HEK293T (cell line): ENCODE measurements around the gene GPHN.
"Not testable (repeated sequence)": the region's sequence is repeated elsewhere in the genome, so short reads cannot be mapped to it uniquely, and the experiment has no call there.

ENCODE experiments used
- CTCF ChIA-PET: fragments of 350-600 bp; formaldehyde crosslinking; extraction: SDS; loops from one replicate; lab custom pipeline; 2021; ENCODE audit warnings: antibody characterized with exemption, inconsistent platforms; lab: Yijun Ruan, JAX
- POLR2A ChIA-PET: fragments of 350-600 bp; formaldehyde crosslinking; extraction: SDS; loops from one replicate; lab custom pipeline; 2020; ENCODE audit warnings: antibody characterized with exemption, inconsistent platforms; lab: Yijun Ruan, JAX
- DNase-seq: peaks from one replicate; pipeline ENCODE4 v3.0.0; 2012; ENCODE audit warnings: mixed read lengths; ENCODE audit errors: extremely low spot score
- ARNT ChIP-seq: fragments of 450-650 bp; IDR thresholded peaks from 2 replicates; pipeline ENCODE4 v1.6.1; 2017; ENCODE audit warnings: mild to moderate bottlenecking
- BHLHE40 ChIP-seq: fragments of 450-650 bp; IDR thresholded peaks from 2 replicates; pipeline ENCODE4 v1.6.1; 2016; ENCODE audit warnings: mild to moderate bottlenecking, moderate library complexity, borderline replicate concordance
- CTBP1 ChIP-seq: fragments of 450-650 bp; IDR thresholded peaks from 2 replicates; pipeline ENCODE4 v1.6.1; 2016; ENCODE audit warnings: borderline replicate concordance
- ELF4 ChIP-seq: fragments of 450-650 bp; IDR thresholded peaks from 2 replicates; pipeline ENCODE4 v1.6.1; 2017; ENCODE audit warnings: antibody characterized with exemption
- FOXA1 ChIP-seq: fragments of 450-650 bp; IDR thresholded peaks from 2 replicates; pipeline ENCODE4 v1.6.1; 2016; ENCODE audit warnings: mild to moderate bottlenecking
- FOXK2 ChIP-seq: fragments of 450-650 bp; IDR thresholded peaks from 2 replicates; pipeline ENCODE4 v1.6.1; 2016; ENCODE audit warnings: mild to moderate bottlenecking
- FOXM1 ChIP-seq: fragments of 450-650 bp; IDR thresholded peaks from 2 replicates; pipeline ENCODE4 v1.6.1; 2017; ENCODE audit warnings: mild to moderate bottlenecking, borderline replicate concordance
- HDGF ChIP-seq: fragments of 450-650 bp; IDR thresholded peaks from 2 replicates; pipeline ENCODE4 v1.6.1; 2017; ENCODE audit warnings: antibody characterized with exemption, borderline replicate concordance
- L3MBTL2 ChIP-seq: fragments of 450-650 bp; conservative IDR thresholded peaks from 2 replicates; pipeline ENCODE4 v1.6.1; 2016; ENCODE audit warnings: mild to moderate bottlenecking
- LEF1 ChIP-seq: fragments of 450-650 bp; IDR thresholded peaks from 2 replicates; pipeline ENCODE4 v1.6.1; 2017; ENCODE audit warnings: mild to moderate bottlenecking, borderline replicate concordance
- NFRKB ChIP-seq: fragments of 450-650 bp; IDR thresholded peaks from 2 replicates; pipeline ENCODE4 v1.6.1; 2016; ENCODE audit warnings: mild to moderate bottlenecking, moderate library complexity
- SP1 ChIP-seq: fragments of 450-650 bp; IDR thresholded peaks from 2 replicates; pipeline ENCODE4 v1.6.1; 2017
- SUZ12 ChIP-seq: fragments of 450-650 bp; IDR thresholded peaks from 2 replicates; pipeline ENCODE4 v1.6.1; 2016; ENCODE audit warnings: mild to moderate bottlenecking
- TARDBP ChIP-seq: fragments of 450-650 bp; IDR thresholded peaks from 2 replicates; pipeline ENCODE4 v1.6.1; 2016
- ZNF384 ChIP-seq: fragments of 450-650 bp; IDR thresholded peaks from 2 replicates; pipeline ENCODE4 v1.6.1; 2016
- TF ChIP-seq, protein P1 (sequence below): fragments of 450-650 bp; IDR thresholded peaks from 2 replicates; pipeline ENCODE4 v1.6.1; 2016

The GPHN gene

DNA sequence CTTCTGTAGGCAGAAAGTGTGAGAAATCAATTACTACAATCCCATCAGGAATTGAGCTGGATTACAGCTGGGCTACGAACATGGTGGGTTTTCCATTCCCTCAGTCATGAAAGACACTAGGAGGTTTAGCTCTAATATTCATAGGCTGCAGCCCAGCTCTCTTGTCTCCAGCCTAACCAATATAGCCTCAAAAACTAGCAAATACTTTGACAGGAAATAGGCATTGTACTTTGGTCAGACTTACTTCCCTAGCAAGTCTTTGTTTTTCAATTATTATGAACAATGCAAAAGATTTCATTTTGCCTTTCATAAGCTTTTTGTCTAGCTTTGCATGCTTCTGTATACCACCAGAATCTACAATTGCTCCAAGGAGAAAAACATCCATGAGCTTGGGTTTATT lies 296.2 kb downstream of the GPHN start:
- ChIA-PET POLR2A (no interaction called here), CTCF (no interaction called here)
- no peak for TF ChIP-seq L3MBTL2
- no peak for TF ChIP-seq ARNT
- TF ChIP-seq BHLHE40: no peak
- TF ChIP-seq FOXK2: no peak
- no peak for TF ChIP-seq ELF4
- TF ChIP-seq SP1: no peak
- TF ChIP-seq SUZ12: no peak
- no peak for TF ChIP-seq TARDBP
- TF ChIP-seq HDGF: no peak
- TF ChIP-seq FOXM1: no peak
- TF ChIP-seq FOXA1: no peak
- TF ChIP-seq, protein P1, sequence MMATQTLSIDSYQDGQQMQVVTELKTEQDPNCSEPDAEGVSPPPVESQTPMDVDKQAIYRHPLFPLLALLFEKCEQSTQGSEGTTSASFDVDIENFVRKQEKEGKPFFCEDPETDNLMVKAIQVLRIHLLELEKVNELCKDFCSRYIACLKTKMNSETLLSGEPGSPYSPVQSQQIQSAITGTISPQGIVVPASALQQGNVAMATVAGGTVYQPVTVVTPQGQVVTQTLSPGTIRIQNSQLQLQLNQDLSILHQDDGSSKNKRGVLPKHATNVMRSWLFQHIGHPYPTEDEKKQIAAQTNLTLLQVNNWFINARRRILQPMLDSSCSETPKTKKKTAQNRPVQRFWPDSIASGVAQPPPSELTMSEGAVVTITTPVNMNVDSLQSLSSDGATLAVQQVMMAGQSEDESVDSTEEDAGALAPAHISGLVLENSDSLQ: no peak
- no peak for TF ChIP-seq ZNF384
- no peak for TF ChIP-seq LEF1
- no peak for DNase-seq

DNA sequence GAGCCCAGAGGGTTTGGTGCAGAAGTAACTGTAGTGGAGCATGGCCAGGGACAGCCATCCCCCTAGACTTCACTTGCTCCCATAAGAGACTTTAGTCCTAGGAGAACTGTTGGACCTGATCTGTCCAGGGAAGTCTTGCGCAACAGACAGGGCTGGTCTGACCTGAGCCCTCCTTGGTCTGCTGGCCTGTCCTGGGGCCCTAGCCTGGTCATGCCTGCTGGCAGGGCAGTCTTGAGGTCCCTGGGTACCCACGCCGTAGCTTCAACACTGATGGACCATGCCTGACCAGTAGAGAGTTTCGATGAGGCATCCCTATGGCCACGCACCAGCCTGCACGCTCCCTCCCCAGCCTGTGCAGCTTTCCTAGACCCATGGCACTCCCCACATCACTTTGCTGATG lies 305.7 kb downstream of the GPHN start:
- TF ChIP-seq L3MBTL2: no peak
- no peak for TF ChIP-seq HDGF
- no peak for TF ChIP-seq TARDBP
- TF ChIP-seq, protein P1: no peak
- no peak for DNase-seq
- POLR2A ChIA-PET: no interaction called here
- CTCF ChIA-PET: no interaction called here

DNA sequence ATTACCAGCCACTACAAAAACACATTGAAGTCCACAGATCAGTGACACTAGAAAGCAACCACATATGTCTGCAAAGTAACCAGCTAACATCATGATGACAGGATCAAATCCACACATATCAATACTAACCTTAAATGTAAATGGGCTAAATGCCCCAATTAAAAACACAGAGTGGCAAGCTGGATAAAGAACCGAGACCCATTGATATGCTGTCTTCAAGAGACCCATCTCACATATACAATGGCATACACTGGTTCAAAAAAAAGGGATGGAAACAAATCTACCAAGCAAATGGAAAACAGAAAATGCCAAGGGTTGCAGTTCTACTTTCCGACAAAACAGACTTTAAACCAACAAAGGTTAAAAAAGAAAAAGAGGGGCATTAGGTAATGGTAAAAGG lies 307.7 kb downstream of the GPHN start:
- CTCF ChIA-PET: interaction anchor here (0.7 kb wide), 1 partner anchor 15 kb away, joined by 3 read pairs; no protein-coding TSS in a partner anchor
- DNase-seq: no peak
- POLR2A ChIA-PET: no interaction called here
- TF ChIP-seq FOXM1 (no peak), CTBP1 (no peak), ELF4 (no peak), FOXA1 (no peak), ARNT (no peak), L3MBTL2 (no peak), ZNF384 (no peak), FOXK2 (no peak), LEF1 (no peak), BHLHE40 (no peak)
- TF ChIP-seq, protein P1: no peak

DNA sequence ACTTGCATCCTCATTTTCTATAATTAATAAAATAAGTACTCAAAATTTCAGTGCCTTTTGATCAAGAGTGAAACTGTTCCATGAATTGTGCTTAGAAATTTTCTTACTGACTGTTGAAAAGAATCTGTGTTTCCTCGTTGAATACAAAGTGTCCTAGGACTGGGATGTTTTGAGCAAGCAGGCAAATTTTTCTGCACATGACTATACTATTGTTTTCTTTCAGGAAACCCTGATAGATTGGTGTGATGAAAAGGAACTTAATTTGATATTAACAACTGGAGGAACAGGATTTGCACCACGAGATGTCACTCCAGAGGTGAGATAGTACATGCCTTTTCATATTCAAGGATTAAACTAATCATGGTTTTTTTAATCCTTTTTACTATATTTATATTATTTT lies 316.3 kb downstream of the GPHN start:
- ChIA-PET CTCF (no interaction called here), POLR2A (no interaction called here)
- DNase-seq: no peak
- no peak for TF ChIP-seq SUZ12

DNA sequence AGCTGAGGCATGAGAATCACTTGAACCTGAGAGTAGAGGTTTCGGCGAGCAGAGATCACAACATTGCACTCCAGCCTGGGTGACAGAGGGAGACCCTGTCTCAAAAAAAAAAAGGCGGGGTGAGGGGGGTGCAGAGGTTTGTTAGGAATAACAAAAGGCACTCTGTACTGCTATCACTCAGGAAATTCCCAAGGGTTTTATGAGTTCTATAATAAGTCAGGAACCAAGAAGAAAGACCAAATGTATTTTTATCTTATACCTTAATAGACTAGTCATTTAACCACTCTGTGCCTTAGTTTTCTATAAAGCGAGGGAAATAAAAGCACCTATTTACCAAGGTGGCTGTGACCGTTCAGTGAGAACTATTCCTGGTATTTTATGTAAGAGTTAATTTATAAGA lies 319.2 kb downstream of the GPHN start:
- CTCF ChIA-PET: no interaction called here
- POLR2A ChIA-PET: no interaction called here
- no peak for TF ChIP-seq FOXK2
- no peak for TF ChIP-seq SUZ12
- no peak for TF ChIP-seq TARDBP
- DNase-seq: no peak

DNA sequence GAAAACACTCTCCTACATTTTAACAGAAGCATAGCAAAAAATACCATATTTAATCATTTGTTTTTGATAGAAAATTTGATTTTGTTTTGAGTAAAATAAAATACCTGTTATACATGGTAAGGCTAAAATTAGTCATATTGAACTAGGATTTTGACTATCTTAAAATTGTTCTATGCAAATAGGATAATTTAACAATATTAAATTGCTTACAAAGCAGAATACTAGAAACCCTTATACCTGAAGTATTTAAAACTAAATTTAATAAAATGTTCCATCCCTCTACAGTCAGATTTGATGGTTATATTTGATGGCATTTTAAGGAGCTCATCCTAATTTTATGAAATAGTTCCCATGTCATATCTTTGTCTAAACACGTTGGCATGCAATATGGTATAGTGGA lies 323.2 kb downstream of the GPHN start:
- ChIA-PET CTCF (interaction anchor here (0.5 kb wide), 1 partner anchor 16 kb away, joined by 3 read pairs; no protein-coding TSS in a partner anchor), POLR2A (no interaction called here)
- TF ChIP-seq SUZ12 (no peak), TARDBP (no peak), ARNT (no peak), FOXM1 (no peak), NFRKB (no peak), FOXA1 (no peak), HDGF (no peak), CTBP1 (no peak), ZNF384 (no peak), ELF4 (no peak), FOXK2 (no peak), BHLHE40 (no peak), SP1 (no peak), LEF1 (no peak), L3MBTL2 (no peak)
- TF ChIP-seq, protein P1: no peak
- no peak for DNase-seq

DNA sequence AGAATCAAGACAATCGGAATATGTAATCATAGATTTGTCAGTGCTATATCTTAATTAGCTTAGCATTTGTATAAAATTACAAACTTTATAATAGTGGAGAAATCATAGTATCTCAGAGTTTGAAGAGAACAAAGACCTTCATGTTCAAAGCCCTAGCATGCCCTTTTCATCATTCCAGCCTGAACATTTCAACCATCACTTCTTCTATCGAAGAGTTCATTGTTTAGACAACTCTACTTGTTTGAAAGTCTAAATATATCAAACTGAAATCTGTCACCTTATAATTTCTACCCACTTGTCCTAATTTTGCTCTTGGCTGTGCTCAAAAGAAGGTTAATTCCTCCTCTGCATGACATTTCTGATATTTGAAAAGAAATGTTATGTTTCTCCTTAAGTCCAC lies 325.9 kb downstream of the GPHN start:
- CTCF ChIA-PET: no interaction called here
- POLR2A ChIA-PET: no interaction called here
- TF ChIP-seq SP1 (no peak), CTBP1 (no peak), ZNF384 (no peak), LEF1 (no peak), SUZ12 (no peak), TARDBP (no peak), FOXK2 (no peak), L3MBTL2 (no peak), FOXA1 (no peak), ELF4 (no peak)
- TF ChIP-seq, protein P1: no peak
- no peak for DNase-seq

DNA sequence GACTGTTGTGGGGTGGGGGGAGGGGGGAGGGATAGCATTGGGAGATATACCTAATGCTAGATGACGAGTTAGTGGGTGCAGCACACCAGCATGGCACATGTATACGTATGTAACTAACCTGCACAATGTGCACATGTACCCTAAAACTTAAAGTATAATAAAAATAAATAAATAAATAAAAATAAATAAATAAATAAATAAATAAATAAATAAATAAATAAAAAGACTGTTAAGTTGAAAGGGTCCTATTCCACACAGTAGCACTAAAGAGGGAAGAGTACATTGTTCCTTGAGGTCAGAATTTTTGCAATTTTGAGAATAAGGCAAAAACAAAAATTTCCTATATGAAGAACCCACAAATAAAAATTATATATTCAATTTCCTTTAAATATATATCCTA lies 329.5 kb downstream of the GPHN start:
- POLR2A ChIA-PET: not testable (repeated sequence)

More for the DNA sequence above, 329.5 kb downstream of the GPHN start:
- CTCF ChIA-PET, DNase-seq: not testable (repeated sequence)
